ENCODE measurements around the gene NKX1-2.

GRCh38 chr10:124481717-124482116 lies 31.9 kb upstream of the NKX1-2 start:
- TF ChIP-seq CTCF (IDR thresholded peaks at IDR 0.05) (no peak), POLR2A (IDR thresholded peaks at IDR 0.05) (no peak)
